ENCODE data around the gene AGAP1.

Gene AGAP1

DNA sequence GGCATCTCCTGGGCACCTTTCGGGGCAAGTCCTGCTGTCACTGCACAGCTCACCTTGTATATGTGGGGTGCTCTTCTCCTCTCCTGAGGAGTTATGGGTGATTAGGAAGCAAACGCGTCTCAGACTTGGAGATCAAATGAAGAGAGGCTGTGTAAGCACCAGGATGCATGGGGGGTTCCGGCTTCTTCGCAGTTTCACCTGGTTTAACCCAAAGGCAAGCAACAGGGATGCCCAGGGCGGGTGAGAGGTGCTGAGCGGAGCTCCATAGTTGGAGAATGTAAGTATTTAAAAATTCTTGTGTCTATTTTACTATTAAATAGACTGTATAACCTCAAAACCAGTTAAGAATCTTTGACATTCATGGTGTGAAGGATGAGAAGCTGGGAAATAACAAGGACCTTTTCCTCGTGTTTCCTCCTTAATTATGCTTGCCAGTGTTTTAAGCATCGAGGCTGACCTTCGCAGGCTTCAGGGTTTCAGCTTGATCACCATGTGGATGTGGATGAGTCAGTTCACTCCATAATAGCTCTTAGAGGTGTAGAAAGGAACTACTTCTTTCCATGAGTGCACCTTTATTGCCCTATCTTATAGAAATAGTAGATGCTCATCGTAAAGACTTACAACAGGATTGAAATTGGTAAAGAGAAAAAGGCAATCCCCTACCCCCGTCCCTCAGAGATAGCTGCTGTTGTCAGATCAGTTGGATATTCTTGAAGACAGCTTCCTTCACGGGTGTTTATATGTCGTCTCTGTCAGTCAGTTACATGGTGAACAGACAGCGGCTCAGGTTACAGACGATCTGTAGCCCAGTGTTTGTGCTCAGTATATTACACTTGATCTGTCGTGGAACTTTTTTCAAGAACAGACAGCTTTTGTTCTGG is 201.1 kb downstream of the AGAP1 start:
- no peak for FAIRE-seq

DNA sequence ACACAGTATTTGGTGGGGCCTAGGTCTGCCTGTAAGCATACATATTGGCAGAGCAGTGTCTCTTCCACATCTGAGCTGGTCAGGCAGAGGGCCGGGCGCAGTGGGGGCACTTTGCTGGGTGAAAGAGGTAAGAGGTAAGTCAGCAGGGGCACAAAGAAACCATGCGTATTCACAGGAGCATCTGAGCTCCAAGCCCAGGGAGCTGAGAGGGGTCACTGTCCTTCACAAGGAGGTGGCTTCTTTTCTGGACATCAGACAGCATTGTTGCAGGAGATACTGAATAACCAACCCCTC is 201.7 kb downstream of the AGAP1 start:
- FAIRE-seq, result no peak

DNA sequence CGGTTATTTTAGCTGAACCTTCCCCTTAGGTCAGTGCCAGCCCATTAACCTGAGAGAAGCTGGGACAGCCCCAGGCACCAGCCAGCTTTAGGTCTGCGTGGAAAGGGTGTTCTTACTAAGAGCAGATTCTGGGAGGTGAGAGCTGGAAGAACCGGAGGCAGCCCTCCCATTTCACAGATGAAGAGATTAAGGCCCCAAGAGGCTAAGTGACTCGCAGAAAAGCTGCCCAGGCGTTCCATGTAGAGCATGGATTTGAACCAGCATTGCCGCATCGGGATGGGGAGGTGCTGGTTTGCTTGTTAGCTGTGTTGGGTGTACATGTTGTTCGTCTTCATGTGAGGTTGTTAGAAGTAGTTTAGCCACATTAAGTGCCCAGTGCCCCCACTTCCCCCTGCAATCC is 203.2 kb downstream of the AGAP1 start:
- FAIRE-seq, result no peak

GRCh38 chr2:235698028-235698427 is 204.2 kb downstream of the AGAP1 start:
- no peak for FAIRE-seq

DNA sequence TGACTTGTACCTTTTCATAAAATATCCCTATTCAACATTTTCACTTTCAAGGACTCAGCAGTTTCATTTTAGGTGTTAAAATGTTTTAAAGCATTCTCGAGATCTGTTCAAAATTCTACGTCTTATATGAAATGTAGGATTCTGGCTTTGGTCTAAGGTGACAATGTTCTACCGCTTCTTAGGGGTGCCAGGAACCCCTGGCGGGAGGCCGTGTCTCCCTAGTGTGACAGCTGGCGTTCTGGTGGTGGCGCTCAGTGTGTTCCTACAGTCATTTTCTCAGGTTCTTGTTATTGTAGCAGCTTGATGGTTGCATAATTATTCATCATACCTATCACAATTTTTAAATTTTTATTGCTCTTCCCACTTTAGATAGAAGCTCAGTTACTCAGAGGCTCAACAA is 204.6 kb downstream of the AGAP1 start:
- FAIRE-seq, result no peak

GRCh38 chr2:235699576-235699975 is 205.7 kb downstream of the AGAP1 start:
- no peak for FAIRE-seq

- no peak for FAIRE-seq
Observed at GRCh38 chr2:235701206-235701981, 207.6 kb downstream of the AGAP1 start.

DNA sequence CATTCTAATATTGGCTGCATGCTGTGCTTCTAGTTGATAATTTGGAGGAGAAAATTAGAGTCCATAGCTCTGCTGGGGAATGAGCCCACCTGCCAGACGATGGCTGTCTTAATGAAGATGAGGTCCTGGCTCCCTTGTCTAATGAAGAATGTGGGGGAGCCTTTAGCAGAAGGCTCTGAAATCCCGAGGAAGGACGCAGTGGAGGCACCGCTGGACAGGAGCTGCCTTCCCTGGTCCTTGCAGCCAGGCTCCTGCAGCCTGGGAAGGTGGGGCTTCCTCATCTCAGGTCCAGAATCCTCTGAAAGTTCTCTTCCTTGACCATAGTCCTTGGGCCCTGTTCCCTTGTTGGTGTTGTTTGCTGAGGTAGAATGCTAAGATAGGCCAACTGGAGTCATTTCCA is 208.3 kb downstream of the AGAP1 start:
- no peak for FAIRE-seq

- no peak for FAIRE-seq
Observed at GRCh38 chr2:235703711-235704295, 210.0 kb downstream of the AGAP1 start.

DNA sequence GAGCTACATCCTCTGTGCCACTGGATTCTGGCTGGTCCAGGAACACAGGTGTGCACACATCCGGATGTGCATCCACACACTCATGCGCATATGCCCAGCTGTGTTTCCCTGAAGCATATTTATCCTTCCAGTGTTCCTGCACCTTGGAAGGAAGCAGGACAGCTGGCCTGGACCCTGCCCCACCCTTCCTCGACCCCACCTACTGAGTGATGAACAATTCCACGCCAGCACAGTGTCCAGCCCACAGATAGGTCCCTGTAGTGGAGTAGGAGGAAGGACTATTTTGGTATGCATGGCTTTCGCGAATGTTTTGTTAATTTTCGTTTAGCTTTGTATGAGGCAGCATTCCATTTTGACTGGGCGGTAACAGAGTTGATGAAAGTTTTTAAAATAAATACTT is 211.5 kb downstream of the AGAP1 start:
- no peak for FAIRE-seq

GRCh38 chr2:235706506-235706905 is 212.7 kb downstream of the AGAP1 start:
- FAIRE-seq, result no peak

DNA sequence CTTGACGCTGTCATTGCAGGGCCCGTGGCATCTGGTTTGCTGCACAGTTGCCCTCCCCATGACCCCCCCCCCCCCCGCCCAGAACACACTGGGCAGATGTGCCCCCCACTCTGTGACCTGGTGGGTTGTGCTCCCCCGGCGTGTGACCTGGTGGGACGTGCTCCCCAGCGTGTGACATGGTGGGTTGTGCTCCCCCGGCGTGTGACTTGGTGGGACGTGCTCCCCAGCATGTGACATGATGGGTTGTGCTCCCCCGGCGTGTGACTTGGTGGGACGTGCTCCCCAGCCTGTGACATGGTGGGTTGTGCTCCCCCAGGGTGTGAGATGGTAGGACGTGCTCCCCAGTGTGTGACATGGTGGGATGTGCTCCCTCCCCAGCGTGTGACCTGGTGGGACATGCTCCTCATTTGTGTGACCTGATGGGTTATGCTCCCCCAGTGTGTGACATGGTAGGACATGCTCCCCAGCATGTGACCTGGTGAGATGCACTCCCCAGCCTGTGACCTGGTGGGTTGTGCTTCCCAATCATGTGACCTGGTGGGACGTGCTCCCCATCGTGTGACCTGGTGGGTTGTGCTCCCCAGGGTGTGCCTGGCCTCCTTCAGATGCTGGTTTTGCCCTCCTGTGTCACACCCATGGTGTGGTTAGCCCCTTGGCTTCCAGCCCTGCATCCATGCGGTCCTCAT is 213.7 kb downstream of the AGAP1 start:
- FAIRE-seq, result no peak

DNA sequence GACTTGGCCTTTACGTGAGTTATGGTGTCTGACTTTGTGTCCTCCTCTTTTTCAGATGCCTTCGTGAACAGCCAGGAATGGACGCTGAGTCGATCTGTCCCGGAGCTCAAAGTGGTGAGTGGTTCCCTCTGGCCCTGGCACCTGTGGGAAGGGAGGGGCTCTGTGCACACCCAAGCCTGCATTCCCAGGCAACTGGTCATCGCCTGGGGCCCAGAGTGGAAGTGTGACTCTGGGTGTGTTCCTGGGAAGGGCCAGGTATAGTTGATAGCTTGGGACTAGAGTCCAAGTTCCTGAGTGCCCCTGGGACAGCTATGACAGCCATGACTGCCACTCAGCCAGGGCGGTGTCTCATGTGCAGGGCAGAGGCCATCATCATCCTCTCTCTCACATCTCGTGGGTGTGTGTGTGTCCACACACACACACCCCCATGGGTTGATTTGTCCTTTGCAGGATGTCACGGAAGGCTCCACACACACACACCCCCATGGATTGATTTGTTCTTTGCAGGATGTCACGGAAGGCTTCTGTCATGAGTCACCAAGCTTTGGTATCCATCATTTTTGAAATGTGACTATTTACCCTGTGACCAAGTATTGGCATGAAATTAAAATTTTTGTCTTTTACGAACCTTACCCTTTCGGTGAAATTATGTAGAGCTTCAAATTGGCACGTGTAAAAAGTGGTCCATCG is 215.4 kb downstream of the AGAP1 start:
- no peak for FAIRE-seq

DNA sequence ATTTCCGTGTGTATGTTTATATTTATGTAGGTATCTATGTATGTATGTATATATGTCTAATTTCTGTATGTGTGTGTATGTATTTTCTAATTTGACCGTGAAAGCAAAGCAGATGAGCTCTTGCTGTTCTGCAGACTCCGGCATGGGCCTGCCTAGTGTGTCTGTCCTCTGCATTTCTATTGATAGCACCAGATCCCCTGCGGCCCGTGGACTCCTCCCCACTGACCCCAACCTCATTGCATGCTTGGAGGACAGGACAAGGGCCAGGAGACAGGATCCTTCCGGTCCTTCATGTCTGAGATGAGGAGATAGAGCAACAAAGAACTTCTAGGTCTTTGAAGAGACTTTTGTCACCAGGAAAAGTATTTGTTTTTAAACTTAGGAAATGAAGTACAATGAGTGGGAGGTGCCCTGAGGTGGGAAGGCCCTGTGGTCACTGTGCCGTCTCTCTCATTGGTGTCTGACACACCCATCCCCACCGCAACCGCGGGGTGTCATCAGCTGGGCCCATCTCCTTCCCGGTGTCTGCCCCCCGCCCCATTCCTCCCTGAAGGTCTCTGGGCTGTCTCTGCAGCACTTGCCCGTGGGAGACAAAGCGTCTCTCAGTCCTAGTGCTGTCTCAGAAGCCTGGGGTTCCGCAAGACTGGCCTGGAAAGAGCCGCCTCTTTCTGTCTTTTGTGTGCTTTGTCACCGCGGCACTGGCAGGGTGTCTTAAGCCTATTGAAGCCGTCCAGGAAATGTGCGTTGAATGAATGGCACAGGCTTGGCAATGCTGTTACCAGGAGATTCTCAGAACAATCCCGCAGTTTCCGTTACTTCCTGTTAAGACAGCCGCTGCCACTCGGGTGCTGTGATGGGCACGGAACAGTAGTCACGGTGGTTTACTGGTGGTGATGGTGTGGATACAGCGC is 216.4 kb downstream of the AGAP1 start:
- FAIRE-seq, result no peak

DNA sequence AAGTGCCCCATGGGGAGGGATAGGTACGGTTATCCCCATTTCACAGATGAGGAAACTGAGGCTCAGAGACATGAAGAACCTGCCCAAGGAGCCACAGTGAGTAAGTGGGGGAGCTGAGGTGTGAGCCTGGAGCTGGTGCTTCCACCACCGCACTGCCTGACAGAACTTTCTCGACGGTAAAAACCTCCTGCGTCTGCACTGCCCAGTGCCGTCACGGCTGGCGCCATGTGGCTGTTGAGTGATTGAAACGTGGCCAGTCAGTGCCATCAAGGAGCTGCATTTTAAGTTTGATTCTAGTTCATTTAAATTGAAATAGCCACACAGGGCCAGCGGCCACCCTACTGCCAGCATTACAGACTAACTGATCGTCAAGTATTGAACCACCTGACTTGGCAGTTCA is 217.1 kb downstream of the AGAP1 start:
- FAIRE-seq, result no peak

- no peak for FAIRE-seq
Observed at GRCh38 chr2:235711527-235711926, 217.7 kb downstream of the AGAP1 start.

GRCh38 chr2:235712176-235712575 is 218.3 kb downstream of the AGAP1 start:
- FAIRE-seq, result no peak

- no peak for FAIRE-seq
Observed at GRCh38 chr2:235713189-235713588, 219.3 kb downstream of the AGAP1 start.

- no peak for FAIRE-seq
Observed at GRCh38 chr2:235715601-235716000, 221.8 kb downstream of the AGAP1 start.

DNA sequence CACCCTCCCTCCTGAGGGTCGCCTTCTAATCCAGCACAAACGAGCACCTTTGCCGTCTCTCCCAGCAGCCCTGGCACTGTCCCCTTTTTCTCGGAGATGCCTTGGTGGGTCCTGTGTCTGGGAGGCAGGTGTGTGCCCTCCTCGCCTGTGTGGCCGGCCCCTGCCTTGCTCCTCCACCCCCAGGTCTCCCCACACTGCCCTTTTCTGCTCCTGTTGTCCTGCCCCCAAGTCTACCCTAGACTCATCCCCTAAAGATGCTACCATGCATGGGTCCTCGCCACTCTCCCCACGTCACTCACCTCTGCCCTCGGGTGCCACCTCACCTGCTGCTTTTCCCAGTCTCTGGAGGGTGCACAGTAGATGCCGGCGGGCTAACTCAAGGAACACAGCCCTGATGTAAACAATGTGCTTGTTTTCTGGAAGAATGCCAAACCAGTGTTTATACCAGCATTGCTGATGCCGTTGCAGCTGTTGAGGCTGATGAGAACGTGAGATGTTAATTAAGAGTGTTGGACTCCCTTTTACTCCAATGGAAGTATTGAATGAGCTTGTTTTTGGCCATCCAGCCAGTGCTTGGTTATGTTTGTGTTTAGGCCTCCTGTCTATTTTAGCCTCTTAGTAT is 223.1 kb downstream of the AGAP1 start:
- no peak for FAIRE-seq

Measured in TTC549 (cell line).